ENCODE data around the gene H19. TPM values are rescaled to one million over a fixed set of nuclear protein-coding genes. Genes with fewer than 3 reads are reported as not detected.

Gene H19
- total and polyA plus RNA-seq, 7 donors = 1,446 to 10,740 (median 4,559) TPM

- intact Hi-C loops (cut with DNase I) = no loop called here
- DNase-seq = no peak
- TF ChIP-seq CTCF (IDR thresholded peaks at IDR 0.05) = no peak
Measured at GRCh38 chr11:1998861-1999260, 1.2 kb upstream of the H19 start.

GRCh38 chr11:1998290-1998689 lies 648 bp upstream of the H19 start:
- intact Hi-C loops (cut with DNase I) = no loop called here

More at GRCh38 chr11:1998861-1999260, 1.2 kb upstream of the H19 start:
- Histone ChIP-seq H3K27ac (no peak overlapping the region), H3K36me3 (ENCODE audit: insufficient read depth in 1 of 2, low read depth in 1 of 2) (no peaks in the 10 kb centered on the region), H3K27me3 (ENCODE audit: insufficient read depth in 3 of 3, low read length in 2 of 3) (no peaks in the 10 kb centered on the region), H3K9me3 (no peaks in the 10 kb centered on the region), H3K4me3 (no peak overlapping the region), H3K4me1 (no peaks in the 10 kb centered on the region)
- no CpG with 5 or more reads among the region's 15 CpGs for whole genome bisulfite sequencing, 3 donors
- peak; percentile 20 to 53 (median 42) for ATAC-seq

DNA sequence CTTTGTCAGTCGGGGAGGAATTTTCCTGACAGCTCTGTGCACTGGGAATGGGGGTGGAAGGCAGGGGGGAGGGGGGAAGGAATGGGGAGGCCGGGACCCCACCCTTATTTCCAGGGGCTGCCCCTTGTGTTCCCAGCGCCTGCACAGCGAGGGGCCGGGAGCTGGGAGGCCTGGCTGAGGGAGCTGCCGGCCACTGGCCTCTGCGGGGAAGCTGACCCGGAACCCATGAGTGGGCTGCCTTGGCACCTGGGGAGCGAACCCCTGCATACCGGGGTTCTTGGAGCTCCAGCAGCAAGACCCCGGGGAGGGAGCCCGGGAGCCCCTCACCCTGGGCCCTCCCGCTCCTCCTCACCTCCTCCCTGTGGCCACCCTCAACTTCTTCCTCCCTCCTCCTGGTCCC lies 3.5 kb downstream of the H19 start:
- H3K27ac ChIP-seq = no peak overlapping the region
- H3K36me3 ChIP-seq (ENCODE audit: insufficient read depth in 1 of 2, low read depth in 1 of 2) = no peaks in the 10 kb centered on the region
- no peak for TF ChIP-seq CTCF (IDR thresholded peaks at IDR 0.05)
- H3K4me3 ChIP-seq = no peak overlapping the region
- intact Hi-C loops (cut with DNase I) = no loop called here
- 40 to 85% methylated on average over 2 to 8 of the region's 13 CpGs; no CpG with 5 or more reads in 1 of the 3 donors for WGBS, 3 donors
- no peaks in the 10 kb centered on the region for H3K9me3 ChIP-seq
- ATAC-seq = no peak
- H3K4me1 ChIP-seq = no peaks in the 10 kb centered on the region
- no peaks in the 10 kb centered on the region for H3K27me3 ChIP-seq (ENCODE audit: insufficient read depth in 3 of 3, low read length in 2 of 3)
- peak in 1 of 2 donors; percentile 38 for DNase-seq

More at GRCh38 chr11:1998290-1998689, 648 bp upstream of the H19 start:
- Histone ChIP-seq H3K36me3 (ENCODE audit: insufficient read depth in 1 of 2, low read depth in 1 of 2) (no peaks in the 10 kb centered on the region), H3K4me3 (no peak overlapping the region), H3K27ac (no peak overlapping the region), H3K27me3 (ENCODE audit: insufficient read depth in 3 of 3, low read length in 2 of 3) (no peaks in the 10 kb centered on the region), H3K9me3 (no peaks in the 10 kb centered on the region), H3K4me1 (no peaks in the 10 kb centered on the region)
- WGBS, 3 donors = no CpG with 5 or more reads among the region's 28 CpGs
- TF ChIP-seq CTCF (IDR thresholded peaks at IDR 0.05) = no peak
- DNase-seq (no peak), ATAC-seq (peak; percentile 50 to 76 (median 68))

GRCh38 chr11:1992111-1992510 lies 5.5 kb downstream of the H19 start:
- no peak for TF ChIP-seq CTCF (IDR thresholded peaks at IDR 0.05)
- no peaks in the 10 kb centered on the region for H3K36me3 ChIP-seq (ENCODE audit: insufficient read depth in 1 of 2, low read depth in 1 of 2)
- H3K4me3 ChIP-seq = no peak overlapping the region
- ATAC-seq = no peak
- no peaks in the 10 kb centered on the region for H3K9me3 ChIP-seq
- no peaks in the 10 kb centered on the region for H3K4me1 ChIP-seq
- H3K27me3 ChIP-seq (ENCODE audit: insufficient read depth in 3 of 3, low read length in 2 of 3) = no peaks in the 10 kb centered on the region
- 76 to 81% methylated on average over 14 of the region's 26 CpGs; no CpG with 5 or more reads in 1 of the 3 donors for WGBS, 3 donors
- peak in 1 of 2 donors; percentile 31 for DNase-seq
- no peak overlapping the region for H3K27ac ChIP-seq
- intact Hi-C loops (cut with DNase I) = no loop called here

- WGBS, 3 donors = no CpG with 5 or more reads among the region's 29 CpGs
- H3K9me3 ChIP-seq = no peaks in the 10 kb centered on the region
Measured at GRCh38 chr11:1990872-1991578, 6.6 kb downstream of the H19 start.

More at GRCh38 chr11:1990872-1991578, 6.6 kb downstream of the H19 start:
- Histone ChIP-seq H3K27me3 (ENCODE audit: insufficient read depth in 3 of 3, low read length in 2 of 3) (no peaks in the 10 kb centered on the region), H3K36me3 (ENCODE audit: insufficient read depth in 1 of 2, low read depth in 1 of 2) (no peaks in the 10 kb centered on the region), H3K4me1 (no peaks in the 10 kb centered on the region), H3K27ac (no peak overlapping the region), H3K4me3 (no peak overlapping the region)
- intact Hi-C loops (cut with DNase I) = no loop called here
- TF ChIP-seq CTCF (IDR thresholded peaks at IDR 0.05) = no peak
- ATAC-seq = peak; percentile 22 to 40 (median 26)
- DNase-seq = no peak

Measured in psoas muscle (tissue), 8 donors.